Posterior cingulate gyrus (tissue), 11 donors: ENCODE measurements around the gene DNER.
"Not testable (repeated sequence)": the region's sequence is repeated elsewhere in the genome, so short reads cannot be mapped to it uniquely, and the experiment has no call there.

Experiments used
- DNase-seq, 10 donors: peaks; one replicate each; pipeline versions ENCODE4 v3.0.0 to v3.0.0-alpha.2; 2020 to 2021; ENCODE audit warnings: mixed read lengths in 3 of 10
- intact Hi-C: fragments of 100-400 bp; cut with DNase I; formaldehyde crosslinking; loops from one replicate; pipeline ENCODE4 v1.15.1; 2023

The DNER gene

DNA sequence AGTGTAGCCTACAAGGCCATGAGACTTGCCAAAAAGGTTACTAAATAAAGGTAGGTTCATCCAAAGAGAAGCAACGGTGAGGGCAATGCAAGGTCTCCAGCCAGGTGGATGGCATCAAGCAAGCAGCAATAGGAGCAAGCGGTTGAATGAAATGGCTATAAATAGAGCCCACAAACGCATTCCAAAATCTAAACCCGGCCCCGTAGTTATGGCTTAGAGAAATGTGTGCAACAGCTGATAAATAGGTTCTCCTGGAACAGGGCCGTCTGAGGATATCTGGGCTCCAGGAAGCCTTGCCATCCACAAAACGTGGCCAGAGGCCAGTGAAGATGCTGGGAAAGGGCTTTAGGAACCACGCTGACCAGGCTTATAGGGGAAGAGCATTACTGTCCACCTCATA lies 297.2 kb downstream of the DNER start:
- intact Hi-C loops = no loop called here

GRCh38 chr2:229416116-229416694 lies 298.1 kb downstream of the DNER start:
- intact Hi-C loops = no loop called here
- peak in 9 of 10 donors; percentile 8 to 86 (median 26) for DNase-seq

More for the DNA sequence above, 297.2 kb downstream of the DNER start:
- DNase-seq = no peak

DNA sequence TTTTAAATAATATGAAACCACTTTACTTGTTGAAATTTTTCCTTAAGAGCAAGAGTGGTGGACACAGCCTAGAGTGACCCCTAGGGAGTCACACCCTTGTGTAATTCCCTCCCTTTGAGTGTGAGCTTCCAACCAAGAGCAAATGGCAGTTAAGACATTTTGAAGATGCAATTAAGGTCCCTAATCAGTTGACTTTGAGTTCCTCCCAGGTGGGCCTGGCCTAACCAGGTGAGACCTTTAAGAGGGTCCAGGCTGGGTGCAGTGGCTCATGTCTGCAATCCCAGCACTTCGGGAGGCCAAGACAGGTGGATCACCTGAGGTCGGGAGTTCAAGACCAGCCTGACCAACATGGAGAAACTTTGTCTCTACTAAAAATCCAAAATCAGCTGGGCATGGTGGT lies 299.7 kb downstream of the DNER start:
- no peak for DNase-seq
- intact Hi-C loops = no loop called here

DNA sequence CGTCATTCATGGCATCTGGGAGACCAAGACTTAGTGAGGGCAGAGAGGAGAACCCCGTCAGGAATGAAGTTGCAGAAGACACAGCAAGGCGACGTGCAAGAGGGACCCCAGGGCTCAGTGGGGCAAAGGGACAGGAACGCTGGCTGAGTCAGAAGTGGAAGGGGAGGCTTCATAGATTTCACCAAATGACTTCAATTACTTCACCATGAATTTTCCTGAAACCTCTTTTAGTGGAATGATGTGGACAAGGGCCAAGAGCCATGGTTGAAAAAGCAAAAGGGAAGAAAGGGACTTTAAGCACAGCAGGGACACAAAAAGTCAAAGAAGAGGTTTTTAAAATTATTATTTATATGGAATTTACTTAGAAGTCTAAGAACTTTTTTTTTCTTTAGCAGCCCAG lies 301.7 kb downstream of the DNER start:
- intact Hi-C loops = no loop called here
- DNase-seq = no peak

DNA sequence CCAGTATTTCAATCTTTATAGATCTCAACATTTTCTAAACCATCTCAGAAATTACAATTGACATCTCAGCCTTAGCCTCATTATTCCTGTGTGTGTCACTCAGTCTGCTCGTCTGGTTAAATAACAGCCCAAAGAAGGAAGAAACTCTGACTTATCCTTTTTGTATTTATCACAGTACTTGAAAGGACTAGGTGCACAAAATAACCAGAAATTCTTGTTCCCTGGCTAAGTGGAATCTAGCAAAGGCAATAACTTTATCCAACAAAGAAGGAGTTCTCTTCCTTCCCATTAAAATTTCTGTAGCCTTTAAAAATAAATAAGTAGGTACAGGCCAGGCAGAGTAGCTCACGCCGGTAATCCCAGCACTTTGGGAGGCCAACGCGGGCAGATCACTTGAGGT lies 303.4 kb downstream of the DNER start:
- no peak for DNase-seq
- intact Hi-C loops = no loop called here

- intact Hi-C loops = no loop called here
- no peak for DNase-seq
Observed at GRCh38 chr2:229410264-229410663, 304.1 kb downstream of the DNER start.

DNA sequence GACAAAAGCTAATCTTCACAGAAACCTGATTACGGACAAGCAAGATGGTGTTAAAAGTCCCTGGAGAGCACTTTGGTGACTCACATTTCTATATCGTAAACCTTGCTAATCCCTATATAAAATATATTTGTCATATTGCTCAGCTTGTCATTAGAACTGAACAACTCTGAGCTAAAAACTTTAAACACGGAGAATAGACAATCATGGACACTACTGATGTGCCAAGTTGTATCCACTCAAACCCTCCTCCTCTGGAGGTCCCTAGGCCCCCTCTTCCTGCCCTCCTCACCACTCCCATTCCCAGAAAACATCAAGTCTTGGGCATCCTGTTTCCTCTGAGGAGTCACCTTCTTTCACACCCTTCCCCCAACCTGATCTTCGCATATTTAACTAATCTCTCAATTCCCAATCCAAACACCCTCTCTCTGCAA lies 304.6 kb downstream of the DNER start:
- no peak for DNase-seq

GRCh38 chr2:229408962-229409361 lies 305.4 kb downstream of the DNER start:
- DNase-seq = peak in 1 of 10 donors; percentile 49
- intact Hi-C loops = no loop called here

More for the DNA sequence above, 304.6 kb downstream of the DNER start:
- intact Hi-C loops = no loop called here

GRCh38 chr2:229408356-229408755 lies 306.0 kb downstream of the DNER start:
- intact Hi-C loops = no loop called here
- DNase-seq = no peak

GRCh38 chr2:229407170-229407569 lies 307.2 kb downstream of the DNER start:
- DNase-seq = peak in 9 of 10 donors; percentile 27 to 89 (median 45)
- intact Hi-C loops = no loop called here

- intact Hi-C loops = no loop called here
- no peak for DNase-seq
Observed at GRCh38 chr2:229405796-229406195, 308.6 kb downstream of the DNER start.

GRCh38 chr2:229403296-229403695 lies 311.1 kb downstream of the DNER start:
- intact Hi-C loops = no loop called here
- no peak for DNase-seq

GRCh38 chr2:229401171-229401865 lies 313.0 kb downstream of the DNER start:
- no peak for DNase-seq
- intact Hi-C loops = no loop called here

GRCh38 chr2:229393926-229394325 lies 320.4 kb downstream of the DNER start:
- intact Hi-C loops = no loop called here
- DNase-seq = no peak

GRCh38 chr2:229392196-229392595 lies 322.2 kb downstream of the DNER start:
- intact Hi-C loops = no loop called here
- no peak for DNase-seq

DNA sequence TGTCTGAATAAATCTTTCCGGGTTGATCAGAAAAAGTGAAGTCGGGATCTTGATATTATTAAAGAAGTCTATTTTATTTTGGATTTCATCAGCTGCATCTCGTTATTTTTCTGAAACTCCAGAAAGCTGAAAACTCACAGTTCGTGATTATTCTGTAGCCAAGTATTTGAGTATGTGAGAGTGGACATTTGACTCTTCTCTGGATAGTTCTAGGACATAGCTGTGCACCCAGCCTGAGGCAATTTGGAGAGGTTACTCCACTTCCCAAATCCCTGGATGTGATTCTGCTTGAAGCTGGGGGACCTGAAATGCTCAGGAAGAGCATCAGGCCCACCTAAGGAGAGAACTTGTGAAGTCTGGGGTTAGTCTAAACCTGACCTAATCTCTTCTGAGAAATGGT lies 325.6 kb downstream of the DNER start:
- no peak for DNase-seq
- intact Hi-C loops = no loop called here

DNA sequence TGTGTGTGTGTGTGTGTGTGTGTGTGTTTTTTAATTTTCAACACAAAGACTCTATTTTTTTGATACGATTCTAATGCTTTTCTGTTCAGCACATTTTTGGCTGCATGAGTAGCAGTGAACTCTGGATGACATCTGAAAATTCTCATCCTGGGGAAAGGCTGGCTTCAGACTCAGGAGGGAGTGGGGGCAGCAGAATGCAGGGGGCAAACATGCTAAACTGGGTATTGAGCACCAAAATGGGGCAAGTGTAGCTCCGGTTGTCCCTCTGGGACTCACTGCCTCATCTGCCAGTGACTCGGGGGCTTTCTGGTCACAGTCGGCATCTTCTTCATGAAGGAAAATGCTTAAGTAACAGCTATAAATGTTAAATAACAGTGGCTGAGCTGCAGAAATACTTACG lies 326.5 kb downstream of the DNER start:
- intact Hi-C loops = no loop called here
- no peak for DNase-seq

DNA sequence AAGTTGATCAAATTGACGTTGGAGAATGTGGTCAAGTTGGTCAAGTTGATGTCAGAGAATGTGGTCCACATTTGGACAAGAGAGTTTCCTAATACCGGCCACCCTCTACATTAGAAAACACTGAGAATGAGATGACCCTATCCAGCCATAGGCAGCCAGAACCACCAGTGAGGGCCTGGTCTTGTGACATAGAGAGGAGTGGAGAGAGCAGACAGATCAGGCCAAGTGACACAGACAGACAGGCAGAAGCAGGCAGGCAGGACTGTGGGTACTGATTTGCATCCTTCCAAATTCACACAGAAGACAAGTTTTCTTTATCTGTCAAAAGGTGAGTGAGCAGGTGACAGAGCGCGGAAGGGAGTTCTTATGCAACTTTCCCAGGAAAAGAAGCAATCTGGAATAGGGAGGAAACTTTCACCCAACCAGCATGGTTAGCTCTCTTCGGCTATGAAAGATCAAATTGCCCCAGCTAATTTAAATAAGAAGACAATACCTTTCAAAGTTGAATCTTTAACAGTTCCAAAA lies 334.2 kb downstream of the DNER start:
- no peak for DNase-seq
- intact Hi-C loops = no loop called here

- intact Hi-C loops = no loop called here
- DNase-seq = no peak
Observed at GRCh38 chr2:229378386-229378785, 336.0 kb downstream of the DNER start.

DNA sequence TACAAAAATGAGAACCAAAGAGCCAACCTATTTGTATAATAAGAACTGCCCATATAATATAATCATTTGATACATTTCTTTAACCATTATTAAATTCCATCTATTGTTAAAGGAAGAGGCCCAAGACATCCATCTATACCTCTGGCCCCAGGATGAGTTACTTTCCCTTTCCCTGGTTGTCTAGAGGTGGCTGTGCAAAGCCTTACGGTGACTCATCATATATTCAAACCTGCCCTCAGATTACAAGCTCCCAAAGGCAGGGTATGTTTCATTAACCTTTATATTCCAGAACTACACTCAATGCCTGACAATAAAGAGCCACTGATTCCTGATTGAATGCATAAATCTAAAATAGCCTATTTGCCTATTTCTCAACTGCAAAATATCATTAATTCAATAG lies 337.5 kb downstream of the DNER start:
- no peak for DNase-seq
- intact Hi-C loops = no loop called here

DNA sequence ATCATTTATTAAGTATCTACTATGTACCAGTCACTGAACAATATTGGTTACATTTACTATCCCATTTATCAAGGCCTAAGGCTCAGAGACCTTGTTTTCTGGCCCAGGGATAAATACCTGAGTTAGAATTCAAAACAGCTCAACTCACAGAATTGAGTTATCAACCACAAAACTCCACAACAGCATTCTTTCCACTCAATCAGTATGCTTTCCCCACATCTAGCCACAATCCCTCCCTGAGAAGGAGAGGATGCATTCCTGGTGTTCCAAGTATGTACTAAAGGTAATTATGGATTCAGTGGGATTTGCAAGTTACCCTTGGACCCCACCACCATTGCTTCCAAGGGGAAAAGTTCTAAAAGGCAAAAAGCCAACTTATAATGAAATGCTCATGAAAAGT lies 339.1 kb downstream of the DNER start:
- intact Hi-C loops = no loop called here
- DNase-seq = no peak

DNA sequence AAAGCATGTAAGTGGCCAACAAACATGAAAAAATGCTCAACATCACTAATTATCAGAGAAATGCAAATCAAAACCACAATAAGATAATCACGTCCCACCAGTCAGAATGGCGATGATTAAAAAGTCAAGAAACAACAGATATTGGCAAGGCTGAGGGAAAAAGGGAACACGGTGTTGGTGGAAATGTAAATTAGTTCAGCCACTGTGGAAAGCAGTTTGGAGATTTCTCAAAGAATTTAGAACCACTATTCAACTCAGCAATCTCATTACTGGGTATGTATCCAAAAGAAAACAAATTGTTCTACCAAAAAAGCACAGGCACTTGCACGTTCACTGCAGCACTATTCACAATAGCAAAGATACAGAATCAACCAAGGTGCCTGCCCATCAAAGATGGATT lies 341.0 kb downstream of the DNER start:
- DNase-seq, intact Hi-C loops: not testable (repeated sequence)
